ENCODE measurements around the gene BRD1.

Gene BRD1

DNA sequence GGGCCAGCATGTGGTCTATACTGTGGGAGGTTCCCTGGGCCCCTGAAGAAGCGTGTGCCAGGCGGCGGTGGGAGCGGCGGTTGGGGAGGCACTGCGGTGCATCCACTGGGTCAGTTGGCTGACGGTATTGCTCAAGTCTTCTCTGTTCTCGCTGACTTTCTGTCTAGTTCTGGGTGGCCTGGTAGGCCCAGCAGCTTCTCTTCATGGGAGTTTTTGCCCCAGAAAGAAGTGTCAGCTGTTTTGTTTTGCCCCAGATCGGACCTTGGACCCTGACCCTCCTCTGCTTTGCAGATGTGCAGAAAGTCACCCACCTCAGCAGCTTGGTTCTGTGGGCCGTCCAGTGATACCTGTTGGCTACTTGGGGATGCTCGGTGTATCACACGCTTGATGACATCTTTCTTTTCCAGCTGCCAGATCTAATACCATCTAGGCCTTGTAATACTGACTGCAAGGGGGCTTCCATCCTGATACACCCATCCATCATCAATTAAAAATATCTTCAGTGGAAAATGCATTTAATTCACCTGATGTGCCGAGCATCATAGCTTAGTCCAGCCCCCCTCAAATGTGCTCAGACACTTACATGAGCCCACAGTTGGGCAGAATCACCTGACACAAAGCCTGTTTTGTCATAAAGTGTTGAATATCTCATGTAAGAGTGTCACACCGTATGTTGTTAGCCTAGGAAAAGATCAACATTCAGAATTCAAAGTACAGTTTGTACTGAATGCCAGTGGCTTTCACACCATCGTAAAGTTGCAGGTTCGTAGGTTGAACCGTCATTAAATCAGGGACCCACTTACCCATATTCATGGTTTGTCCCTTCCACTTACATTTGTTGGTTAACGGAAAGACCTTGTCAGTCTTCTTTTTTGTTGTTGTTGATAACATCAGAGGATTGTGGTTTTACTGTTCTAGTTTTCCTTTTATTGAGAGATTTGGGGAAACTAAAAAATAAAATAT is 39.9 kb upstream of the BRD1 start:
- no peak for DNase-seq (ENCODE audit: low read depth)
- TF ChIP-seq, protein P1, sequence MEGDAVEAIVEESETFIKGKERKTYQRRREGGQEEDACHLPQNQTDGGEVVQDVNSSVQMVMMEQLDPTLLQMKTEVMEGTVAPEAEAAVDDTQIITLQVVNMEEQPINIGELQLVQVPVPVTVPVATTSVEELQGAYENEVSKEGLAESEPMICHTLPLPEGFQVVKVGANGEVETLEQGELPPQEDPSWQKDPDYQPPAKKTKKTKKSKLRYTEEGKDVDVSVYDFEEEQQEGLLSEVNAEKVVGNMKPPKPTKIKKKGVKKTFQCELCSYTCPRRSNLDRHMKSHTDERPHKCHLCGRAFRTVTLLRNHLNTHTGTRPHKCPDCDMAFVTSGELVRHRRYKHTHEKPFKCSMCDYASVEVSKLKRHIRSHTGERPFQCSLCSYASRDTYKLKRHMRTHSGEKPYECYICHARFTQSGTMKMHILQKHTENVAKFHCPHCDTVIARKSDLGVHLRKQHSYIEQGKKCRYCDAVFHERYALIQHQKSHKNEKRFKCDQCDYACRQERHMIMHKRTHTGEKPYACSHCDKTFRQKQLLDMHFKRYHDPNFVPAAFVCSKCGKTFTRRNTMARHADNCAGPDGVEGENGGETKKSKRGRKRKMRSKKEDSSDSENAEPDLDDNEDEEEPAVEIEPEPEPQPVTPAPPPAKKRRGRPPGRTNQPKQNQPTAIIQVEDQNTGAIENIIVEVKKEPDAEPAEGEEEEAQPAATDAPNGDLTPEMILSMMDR (IDR thresholded peaks at IDR 0.05; ENCODE audit: low read length, missing control alignments) = no peak
- H3K4me3 ChIP-seq (replicated peaks; ENCODE audit: low read depth, low read length) = no peak overlapping the region

DNA sequence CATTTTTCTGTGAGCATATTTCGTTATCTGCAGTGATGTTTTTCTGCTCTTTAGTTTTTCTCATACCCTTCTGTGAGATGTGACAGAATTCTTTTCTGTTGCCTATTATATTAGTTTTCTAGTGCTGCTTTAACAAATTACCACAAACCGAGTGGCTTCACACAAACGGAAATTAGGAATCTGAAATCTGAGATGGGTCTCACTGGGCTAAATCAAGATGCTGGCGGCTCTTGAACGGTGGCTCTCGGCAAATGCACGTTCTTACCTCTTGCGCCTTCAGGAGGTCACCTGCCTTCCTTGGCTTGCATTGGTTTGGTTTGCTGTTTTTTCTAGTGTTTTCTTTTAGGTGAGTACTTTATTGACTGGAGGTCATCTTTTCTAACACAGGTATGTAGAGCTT is 39.0 kb upstream of the BRD1 start:
- TF ChIP-seq, protein P1 (IDR thresholded peaks at IDR 0.05; ENCODE audit: low read length, missing control alignments) = no peak
- DNase-seq (ENCODE audit: low read depth) = no peak

DNA sequence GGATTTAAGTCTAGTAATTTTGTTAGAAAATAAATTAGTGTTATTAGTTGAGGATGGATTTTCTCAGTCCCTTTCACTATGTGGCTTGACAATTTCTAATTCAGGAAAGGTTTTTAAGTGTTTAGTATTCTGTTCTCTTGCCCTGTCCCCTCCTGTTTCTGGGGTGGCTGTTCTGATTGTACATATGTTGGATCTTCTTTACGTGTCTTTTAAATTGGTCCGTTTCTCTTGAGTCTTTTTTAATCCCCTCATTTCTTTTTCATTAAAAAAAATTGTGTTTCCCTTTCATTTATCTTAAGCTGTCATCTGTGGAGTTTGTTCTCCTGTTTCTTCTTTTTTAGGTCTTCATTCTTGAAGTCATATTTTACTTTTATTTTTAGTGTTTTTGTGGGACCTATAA is 38.5 kb upstream of the BRD1 start:
- TF ChIP-seq, protein P1 (IDR thresholded peaks at IDR 0.05; ENCODE audit: low read length, missing control alignments) = no peak
- no peak for DNase-seq (ENCODE audit: low read depth)
- H3K4me3 ChIP-seq (replicated peaks; ENCODE audit: low read depth, low read length) = no peak overlapping the region

More for the DNA sequence above, 39.0 kb upstream of the BRD1 start:
- H3K4me3 ChIP-seq (replicated peaks; ENCODE audit: low read depth, low read length) = no peak overlapping the region

DNA sequence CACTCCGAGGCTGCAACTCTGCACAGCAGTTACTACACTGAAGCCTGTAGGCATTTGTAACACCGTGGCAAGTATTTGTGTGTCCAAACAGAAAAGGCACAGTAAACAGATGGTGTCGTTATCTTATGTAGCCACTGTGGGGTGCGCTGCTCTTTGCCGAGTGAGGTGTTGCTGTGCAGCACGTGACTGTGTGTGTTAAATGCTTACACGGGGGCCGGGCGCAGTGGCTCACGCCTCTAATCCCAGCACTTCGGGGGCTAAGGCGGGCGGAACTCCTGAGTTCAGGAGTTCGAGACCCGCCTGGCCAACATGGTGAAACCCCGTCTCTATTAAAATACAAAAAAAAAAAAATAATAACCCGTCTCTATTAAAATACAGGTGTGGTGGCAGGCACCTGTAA is 37.5 kb upstream of the BRD1 start:
- TF ChIP-seq, protein P1 (IDR thresholded peaks at IDR 0.05; ENCODE audit: low read length, missing control alignments) = no peak
- no peak for DNase-seq (ENCODE audit: low read depth)
- no peak overlapping the region for H3K4me3 ChIP-seq (replicated peaks; ENCODE audit: low read depth, low read length)

DNA sequence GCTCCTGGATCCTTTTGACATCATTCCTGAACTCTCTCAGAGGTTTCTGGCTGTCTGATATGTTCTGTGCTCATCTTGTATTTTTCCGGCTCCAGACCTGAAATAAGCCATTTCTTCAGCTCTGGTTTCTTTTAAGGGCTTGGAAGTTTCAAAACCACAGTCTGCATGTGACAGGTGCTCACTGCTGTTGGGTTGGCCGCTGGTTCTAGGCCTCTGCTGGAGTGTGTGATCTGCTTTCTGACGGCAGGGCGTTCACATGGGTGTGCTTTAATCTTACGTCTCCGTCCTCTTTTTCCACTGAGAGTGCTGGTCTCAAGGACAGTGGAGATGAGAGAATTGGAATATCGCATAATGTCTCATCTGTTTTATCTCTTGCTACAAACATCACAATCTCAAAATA is 36.3 kb upstream of the BRD1 start:
- TF ChIP-seq, protein P1 (IDR thresholded peaks at IDR 0.05; ENCODE audit: low read length, missing control alignments) = no peak
- H3K4me3 ChIP-seq (replicated peaks; ENCODE audit: low read depth, low read length) = no peak overlapping the region
- no peak for DNase-seq (ENCODE audit: low read depth)

DNA sequence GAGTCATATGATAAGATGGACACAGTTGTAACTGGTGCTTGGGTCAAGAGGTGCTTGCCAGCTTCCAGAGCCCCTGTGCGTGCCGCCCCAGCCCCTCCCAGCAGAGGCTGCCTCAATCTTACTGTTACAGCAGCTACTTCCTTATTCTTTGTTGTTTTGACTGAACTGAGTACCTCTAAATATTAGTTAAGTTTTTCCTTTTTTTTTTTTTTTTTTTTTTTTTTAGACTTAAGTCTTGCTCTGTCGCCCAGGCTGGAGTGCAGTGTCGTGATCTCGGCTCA is 34.8 kb upstream of the BRD1 start:
- DNase-seq (ENCODE audit: low read depth) = no peak
- TF ChIP-seq, protein P1 (IDR thresholded peaks at IDR 0.05; ENCODE audit: low read length, missing control alignments) = no peak

More for the DNA sequence above, 34.8 kb upstream of the BRD1 start:
- H3K4me3 ChIP-seq (replicated peaks; ENCODE audit: low read depth, low read length) = no peak overlapping the region
